CD4-positive, alpha-beta T cell treated with Interleukin-2 at 100 ng/mL for 4 hours (primary cell): ENCODE data around the gene GAB2.

Experiments
- DNase-seq: peaks from one replicate; pipeline ENCODE4 v3.0.0-alpha.2; 2020; ENCODE audit warnings: low spot score

The GAB2 gene

GRCh38 chr11:78205691-78206090, 211.9 kb downstream of the GAB2 start:
- no peak for DNase-seq

DNA sequence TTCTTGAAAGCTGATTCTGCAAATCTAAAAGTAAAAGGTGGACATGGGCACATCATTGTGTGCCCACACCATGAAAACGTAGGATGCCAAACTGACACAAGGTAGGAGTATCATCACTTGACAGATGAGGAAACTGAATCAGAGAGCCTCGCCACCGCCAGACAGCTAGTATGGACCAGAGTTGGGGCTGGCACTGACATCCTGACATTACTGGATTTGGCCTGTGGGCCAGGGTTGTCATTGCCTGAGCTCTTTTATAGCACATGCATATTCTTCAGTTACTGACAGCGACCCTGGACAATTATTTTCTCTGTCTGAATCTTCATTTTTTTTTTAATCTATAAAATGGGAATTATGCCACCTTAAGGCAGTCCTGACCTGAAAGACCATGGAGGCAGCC, 212.4 kb downstream of the GAB2 start:
- DNase-seq = no peak

DNA sequence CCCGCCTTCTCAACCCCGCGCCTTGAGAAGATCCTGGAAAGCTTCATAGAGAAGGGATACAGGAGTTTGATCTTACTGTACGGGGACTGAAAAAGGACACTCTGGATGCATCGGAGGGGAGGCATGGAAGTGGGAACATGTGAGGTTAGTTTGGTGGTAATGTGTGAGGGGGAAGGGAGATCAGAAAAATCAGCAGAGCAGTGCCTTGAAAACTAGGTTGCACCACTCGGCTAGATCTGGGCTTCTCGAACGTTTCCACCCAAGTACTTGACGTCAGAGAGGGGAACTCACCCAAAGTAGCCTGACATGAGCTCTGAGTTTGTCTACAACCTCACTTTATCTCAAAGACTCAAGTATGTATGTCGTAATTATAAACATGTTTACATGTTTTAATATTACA, 214.4 kb downstream of the GAB2 start:
- DNase-seq = peak; percentile 58

DNA sequence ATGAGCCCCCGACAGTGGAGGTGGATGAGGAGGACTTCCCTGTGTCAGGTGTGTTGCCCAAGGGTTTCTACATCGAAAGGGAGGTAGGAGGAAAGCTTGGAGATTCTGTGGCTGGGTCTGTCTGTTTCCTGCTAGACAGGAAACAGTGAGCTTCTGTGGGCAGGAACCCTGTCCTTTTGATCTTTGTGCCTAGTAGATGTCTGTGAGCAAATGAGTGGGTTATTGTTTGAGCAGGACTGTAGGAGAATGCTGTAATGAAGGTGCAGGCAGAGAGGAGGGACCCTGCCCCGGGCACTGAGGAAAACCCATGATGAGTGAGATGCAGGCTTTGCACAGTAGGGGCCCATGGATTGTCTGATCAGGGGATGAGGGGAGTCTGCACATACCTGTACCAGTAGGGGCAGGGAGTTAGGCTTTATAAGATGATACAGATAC, 214.9 kb downstream of the GAB2 start:
- DNase-seq = peak; percentile 75

- peak; percentile 21 for DNase-seq
These were observed 216.4 kb downstream of the GAB2 start for GRCh38 chr11:78201096-78201818.

- no peak for DNase-seq
These were observed 217.1 kb downstream of the GAB2 start for GRCh38 chr11:78200553-78200952.

GRCh38 chr11:78200061-78200460, 217.6 kb downstream of the GAB2 start:
- DNase-seq = no peak

DNA sequence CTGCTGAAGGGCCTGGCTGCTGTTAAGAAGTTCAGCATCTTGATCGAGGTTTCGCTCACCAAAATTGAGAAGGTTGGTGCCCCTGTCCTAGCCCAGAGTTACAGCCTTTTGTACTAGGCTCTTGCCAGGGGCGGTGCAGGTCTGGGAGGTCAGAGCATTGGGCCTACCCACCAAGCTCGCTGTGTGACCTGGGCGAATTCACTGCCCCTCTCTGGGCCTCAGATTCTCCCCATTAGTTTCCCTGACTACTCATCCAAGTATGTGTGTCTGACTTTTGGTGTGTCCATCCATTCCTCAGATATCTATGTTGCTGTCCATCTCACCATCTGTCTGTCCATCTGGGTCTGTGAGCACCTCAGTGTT, 218.0 kb downstream of the GAB2 start:
- DNase-seq = no peak

DNA sequence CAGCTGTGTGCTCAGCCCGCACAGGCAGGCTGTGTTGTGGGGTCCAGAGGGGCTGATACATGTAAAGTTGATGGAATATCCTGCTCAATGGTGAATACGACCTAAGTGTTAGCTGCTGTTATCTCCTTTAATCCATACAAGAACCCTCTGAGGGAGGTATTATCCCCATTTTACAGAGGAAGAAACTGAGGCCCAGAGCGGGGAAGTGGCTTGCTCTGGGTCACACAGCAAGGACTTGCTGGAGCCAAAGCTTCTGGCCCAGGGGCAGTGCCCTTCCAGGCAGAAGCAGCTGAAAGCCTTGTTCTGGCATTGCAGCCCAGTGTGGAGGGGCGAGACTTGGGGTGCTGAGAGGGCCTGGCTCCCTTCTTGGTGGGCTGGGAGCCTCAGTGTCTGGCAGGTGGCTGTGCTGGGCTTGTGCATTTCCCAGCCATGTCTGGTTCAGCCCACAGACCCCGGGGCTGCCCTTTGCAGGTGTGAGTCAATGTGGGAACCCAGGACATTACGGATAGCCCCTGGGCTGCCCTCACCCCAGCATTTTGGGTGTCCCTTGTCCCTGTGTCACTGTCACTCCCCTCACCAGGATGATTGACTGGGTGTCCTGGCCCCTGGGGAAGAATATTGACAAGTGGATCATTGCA, 218.5 kb downstream of the GAB2 start:
- DNase-seq = no peak

DNA sequence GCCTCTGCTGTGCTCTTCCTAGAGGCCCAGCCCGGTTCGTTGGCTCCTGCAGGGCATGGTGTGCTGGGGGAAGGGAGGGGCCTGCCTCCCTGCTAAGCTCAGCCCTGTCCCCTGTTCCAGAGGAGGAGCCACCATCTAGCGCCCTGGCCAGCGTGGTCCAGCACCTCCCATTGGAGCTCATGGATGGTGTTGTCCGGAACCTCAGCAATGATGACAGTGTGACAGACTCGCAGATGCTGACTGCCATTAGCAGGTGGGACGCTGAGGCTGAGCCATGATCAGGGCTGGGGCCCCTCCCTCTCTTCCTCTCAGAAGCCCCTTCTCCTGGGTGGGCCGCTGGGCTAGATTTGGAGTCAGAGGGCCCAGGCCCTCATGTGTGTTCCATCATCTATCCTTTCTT, 219.8 kb downstream of the GAB2 start:
- DNase-seq = no peak

DNA sequence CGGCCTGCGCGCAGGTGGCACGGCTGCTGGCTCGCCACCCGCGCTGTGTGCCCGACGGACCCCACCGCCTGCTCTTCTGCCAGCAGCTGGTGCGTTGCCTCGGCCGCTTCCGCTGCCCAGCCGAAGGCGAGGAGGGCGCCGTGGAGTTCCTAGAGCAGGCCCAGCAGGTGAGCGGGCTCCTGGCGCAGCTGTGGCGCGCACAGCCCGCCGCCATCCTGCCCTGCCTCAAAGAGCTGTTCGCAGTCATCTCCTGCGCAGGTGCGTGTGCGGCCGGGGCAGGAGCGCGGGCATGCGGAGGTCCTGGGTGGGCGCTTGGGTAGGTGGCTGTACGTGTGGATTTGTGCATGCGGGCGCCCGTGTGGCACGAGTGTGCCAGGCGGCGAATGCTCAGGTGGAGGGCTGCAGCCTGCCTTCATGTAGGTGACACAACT, 220.9 kb downstream of the GAB2 start:
- DNase-seq = no peak

DNA sequence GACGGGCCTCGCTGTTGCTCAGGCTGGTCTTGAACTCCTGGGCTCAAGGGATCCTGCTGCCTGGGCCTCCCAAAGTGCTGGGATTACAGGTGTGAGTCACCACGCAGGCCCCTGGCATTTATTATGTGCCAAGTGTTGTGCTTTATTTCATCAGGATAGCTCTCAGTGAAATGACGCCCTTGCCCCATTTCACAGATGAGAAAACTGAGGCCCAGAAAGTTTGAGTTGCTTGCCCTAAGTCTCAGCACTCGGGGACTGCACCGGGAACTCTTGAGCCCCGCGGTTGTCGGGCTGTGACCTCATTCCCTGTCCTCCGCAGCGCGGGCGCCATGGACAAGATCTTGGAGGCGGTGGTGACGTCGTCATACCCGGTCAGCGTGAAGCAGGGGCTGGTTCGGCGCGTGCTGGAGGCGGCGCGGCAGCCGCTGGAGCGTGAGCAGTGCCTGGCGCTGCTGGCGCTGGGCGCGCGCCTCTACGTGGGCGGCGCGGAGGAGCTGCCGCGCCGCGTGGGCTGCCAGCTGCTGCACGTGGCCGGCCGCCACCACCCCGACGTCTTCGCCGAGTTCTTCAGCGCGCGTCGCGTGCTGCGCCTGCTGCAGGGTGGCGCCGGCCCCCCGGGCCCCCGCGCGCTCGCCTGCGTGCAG, 221.6 kb downstream of the GAB2 start:
- no peak for DNase-seq

DNA sequence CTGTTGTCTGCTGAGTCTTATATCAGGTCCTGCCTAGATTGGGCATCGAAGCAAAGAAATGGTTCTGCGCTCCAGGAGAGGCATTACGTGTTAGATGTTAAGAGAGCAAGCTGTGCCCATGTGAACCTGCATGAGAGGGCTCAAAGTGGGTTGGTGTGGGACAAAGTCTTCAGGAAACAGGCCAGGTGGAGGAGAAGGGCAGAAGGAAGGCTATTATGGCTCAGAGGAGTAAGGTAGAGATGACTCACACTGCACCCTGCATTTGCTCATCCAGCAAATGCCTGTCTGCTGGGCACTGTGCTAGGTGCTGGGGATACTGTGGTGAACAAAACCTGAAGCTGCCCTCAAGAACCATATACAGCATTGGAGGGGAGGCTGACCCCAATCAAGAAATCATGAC, 223.1 kb downstream of the GAB2 start:
- no peak for DNase-seq

DNA sequence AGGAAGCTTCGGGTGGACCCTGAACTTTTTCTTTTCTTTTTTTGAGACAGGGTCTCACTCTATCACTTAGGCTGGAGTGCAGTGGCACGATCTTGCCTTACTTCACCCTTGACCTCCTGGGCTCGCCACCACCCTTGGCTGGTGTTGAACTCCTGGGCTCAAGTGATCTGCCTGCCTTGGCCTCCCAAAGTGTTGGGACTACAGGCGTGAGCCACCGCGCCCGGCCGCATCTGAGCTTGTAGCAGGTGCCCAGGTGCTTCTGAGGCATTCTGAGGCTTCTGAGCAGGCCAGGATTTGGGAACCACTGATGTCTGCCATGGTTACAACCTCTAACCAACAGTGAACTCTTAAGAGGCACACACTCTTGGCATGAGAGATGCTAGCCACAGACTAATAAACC, 223.8 kb downstream of the GAB2 start:
- DNase-seq = no peak

- DNase-seq = peak; percentile 23
These were observed 224.7 kb downstream of the GAB2 start for GRCh38 chr11:78192911-78193351.

DNA sequence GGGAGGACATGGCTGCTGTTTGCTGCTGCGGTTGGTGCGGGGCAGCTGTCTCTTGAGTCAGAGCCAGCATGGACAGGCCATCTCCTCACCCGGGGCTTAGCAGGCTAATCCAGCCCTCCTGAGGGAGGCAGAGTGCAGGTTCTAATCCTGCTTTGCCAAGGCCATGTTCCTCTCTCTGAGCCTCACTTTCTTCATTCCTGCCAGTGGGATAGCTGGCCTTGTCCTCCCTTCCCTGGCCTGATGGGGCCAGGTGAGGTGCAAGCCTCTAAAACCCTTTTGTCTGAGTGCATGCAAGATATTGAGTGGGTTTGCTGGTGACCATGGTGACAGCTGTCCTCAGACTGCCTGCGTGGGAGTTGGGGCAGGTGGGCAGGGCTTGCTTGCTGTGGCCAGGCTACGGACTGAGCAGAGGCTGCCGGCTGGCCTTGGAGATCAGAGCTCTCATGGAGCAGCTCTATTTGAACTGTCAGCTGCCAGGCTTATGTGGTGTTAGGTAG, 225.3 kb downstream of the GAB2 start:
- no peak for DNase-seq

DNA sequence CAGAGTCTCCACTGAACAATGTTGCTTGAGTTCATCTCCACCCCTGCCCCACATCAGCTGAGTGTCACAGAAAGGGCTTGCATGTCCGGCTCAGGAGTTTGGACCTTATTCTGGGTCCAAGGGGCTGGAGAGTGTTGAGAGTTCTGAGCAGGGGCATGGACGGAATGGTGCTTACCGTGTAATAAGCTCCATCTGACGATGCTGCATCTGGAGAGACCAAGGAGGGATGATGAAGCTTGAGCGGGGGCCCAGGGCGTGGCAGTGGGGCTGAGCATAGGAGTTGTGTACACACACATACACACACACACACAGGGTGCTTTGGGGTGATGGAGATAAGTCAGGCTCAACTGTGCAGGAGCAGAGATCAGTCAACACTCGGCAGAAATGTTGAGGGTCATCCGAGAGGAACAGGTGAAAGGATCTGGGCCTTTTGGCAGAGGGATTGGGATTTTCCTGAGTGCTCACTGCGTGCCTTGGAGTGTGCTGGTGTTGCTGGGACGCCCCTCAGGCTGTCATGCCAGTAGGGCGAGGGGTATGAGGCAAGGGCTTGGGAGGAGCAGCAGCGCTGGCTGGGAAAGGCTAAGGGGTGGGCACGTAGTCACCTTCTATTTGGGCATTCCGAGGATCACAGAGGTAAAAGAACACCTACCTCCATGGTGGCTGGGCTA, 226.6 kb downstream of the GAB2 start:
- no peak for DNase-seq

GRCh38 chr11:78190374-78190773, 227.2 kb downstream of the GAB2 start:
- no peak for DNase-seq

DNA sequence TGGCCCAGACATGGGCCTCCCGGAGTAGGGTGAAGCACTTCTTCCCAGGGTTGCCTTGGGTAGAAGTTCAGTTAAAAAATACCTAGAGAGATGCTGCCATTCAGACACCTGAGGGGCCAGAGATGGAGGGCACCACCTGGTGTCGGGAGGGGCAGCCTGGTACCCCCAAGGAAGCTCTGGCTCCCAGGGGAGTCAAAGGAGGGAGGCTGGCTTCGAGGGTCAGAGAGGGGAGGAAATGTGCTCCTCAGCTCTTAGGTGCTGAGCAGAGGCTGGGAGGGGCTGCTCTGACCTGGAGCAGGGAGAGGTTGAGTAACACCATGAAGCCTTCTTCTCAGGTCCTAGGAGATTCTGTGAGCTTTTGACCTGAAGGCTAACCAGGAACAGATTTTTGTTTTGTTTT, 227.8 kb downstream of the GAB2 start:
- DNase-seq = no peak

DNA sequence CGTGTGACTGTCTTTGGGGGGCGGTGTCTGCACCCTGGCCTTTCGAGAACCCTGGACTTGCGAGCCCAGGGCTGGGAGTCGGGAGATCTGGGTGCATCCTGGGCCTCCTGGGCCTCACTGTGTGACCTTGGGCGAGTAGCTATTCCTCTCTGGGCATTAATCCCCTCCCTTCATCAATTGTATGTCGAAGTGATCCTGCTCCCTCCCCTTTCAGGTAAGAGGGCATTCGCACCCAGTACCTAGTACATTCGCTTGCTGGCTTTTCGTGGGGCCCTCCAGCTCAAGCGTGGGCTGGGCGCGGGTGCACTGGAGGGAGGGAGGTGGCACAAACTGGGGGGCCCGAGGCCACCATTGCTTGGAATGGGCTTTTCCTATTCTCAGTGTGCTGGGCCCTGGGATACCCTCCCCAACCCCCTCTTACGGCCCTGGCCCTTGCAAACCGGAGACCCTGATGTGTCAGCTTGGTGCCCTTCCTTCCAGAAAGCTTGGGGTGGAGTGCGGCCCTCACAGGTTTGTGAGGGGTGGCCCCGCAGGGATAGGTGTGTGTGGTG, 228.4 kb downstream of the GAB2 start:
- no peak for DNase-seq

DNA sequence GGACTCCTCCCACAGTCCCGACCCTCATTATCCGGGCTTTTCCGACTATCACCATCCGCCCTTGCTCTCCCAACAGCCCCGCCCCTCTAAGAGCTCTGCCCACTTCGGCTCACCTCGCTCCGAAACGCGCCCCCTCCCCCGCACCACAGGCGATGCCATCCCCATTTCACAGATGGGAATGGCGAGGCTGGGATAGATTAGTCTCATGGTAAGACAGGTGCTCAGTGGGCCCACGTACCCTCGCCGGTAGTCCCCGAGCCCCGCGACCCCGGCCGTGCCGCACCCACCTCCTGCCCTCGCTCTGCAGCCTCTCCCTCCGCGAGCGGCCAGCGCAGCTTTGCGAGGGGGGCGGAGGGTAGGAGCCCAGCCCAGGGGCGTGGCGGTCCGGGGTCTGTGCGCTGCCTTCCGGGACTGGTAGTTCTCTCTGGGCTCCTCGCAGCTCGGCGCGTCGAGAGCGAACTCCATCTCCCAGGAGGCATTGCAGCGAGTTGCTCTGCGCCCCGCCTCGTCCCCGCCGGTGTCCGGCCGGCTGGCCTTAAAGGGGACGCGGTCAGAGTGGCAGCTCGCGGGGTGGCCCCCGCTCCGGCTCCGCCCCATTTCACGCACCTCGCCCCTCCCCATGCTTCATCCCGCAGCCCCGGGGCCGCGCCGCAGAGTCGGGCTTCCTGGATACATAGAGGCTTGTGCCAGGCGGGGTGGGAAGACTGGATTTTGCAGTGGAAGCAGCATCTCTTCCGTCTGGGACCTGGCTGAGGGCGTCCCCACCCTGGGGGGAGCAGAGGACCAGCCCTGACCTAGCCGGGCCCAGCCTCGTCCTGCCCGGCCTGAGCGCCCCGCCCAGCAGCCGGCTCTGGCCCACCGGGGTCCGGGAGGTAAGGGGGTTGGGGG, 229.1 kb downstream of the GAB2 start, which contains the start of the genes KCTD21 and USP35:
Gene KCTD21, minus strand, starts transcription at position 341 of the 888 bp plus-strand sequence. CDS start 14,072 bp downstream, outside the sequence.
Gene USP35, plus strand, starts transcription at position 634 of the 888 bp plus-strand sequence. CDS start 7,327 bp downstream, outside the sequence.
- peak; percentile 92 for DNase-seq
